GM21390 (cell line): ENCODE measurements around the gene PCBP4.

Experiments
- ATAC-seq: cut with Tn5 transposase; IDR thresholded peaks from one replicate; pipeline ENCODE4 v1.9.1; 2021; ENCODE audit not compliant: unreplicated experiment

PCBP4 gene

DNA sequence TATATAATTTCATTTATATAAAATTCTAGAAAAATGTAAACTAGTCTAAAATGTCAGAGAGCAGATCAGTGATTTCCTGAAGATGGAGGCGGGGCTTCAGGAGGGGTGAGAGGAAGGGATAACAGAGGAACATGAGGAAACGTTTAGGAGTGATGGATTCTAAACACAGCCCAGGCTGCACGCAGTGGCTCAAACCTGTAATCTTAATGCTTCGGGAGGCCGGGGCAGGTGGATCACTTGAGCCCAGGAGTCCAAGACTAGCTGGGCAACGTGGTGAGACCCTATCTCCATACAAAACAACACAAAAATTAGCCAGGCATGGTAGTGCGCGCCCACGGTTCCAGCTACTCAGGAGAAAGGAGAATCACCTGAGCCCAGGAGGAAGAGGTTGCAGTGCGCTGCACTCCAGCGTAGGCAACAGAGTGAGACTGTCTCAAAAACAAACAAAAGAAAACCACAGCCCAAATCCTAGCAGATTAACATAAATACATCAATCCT, 46.1 kb downstream of the PCBP4 start:
- ATAC-seq: no peak

DNA sequence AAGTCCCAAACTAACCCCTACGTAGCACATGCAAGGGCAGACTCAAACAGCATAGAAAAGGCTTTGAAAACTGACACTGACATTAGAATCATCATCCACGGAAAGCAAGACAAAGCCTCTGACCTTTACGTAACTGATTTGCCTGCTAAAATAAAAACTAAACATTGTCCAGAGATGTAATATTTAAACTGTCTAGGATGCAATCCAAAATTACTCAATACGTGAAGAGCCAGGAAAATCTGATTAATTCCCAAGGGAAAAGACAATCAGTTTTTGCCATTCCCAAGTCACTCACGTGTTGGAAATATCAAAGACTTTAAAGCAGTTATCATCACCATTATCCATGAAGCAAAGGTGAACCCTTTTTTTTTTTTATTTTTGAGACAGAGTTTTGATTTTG, 50.8 kb downstream of the PCBP4 start:
- no peak for ATAC-seq

GRCh38 chr3:51908026-51908425, 59.2 kb downstream of the PCBP4 start:
- ATAC-seq: no peak
